Uterus (tissue), 4 donors: ENCODE data around the gene PSMD8. TPM values are rescaled to one million over a fixed set of nuclear protein-coding genes. Genes with fewer than 3 reads are reported as not detected.

Experiments used
- DNase-seq, 2 donors: peaks; one replicate each; pipeline ENCODE4 v3.0.0-alpha.2; 2019 to 2020
- H3K27ac ChIP-seq, 2 donors: fragments of 200-600 bp; sonication (generic); 1 replicate in 1 of 2; 2 replicates in 1 of 2; pipeline ENCODE4 v1.5.1; 2016 to 2018
- H3K27me3 ChIP-seq, 2 donors: fragments of 200-600 bp; sonication (generic); one replicate each; pipeline ENCODE4 v1.5.1; 2018 to 2019; ENCODE audit warnings: control low read depth in 1 of 2
- H3K36me3 ChIP-seq, 2 donors: fragments of 200-600 bp; sonication (generic); one replicate each; pipeline ENCODE4 v1.5.1; 2019; ENCODE audit warnings: control low read depth in 1 of 2
- H3K4me1 ChIP-seq, 2 donors: fragments of 200-600 bp; sonication (generic); one replicate each; pipeline ENCODE4 v1.5.1; 2018 to 2019; ENCODE audit warnings: control low read depth in 1 of 2
- H3K4me3 ChIP-seq, 2 donors: fragments of 200-600 bp; sonication (generic); 1 replicate in 1 of 2; 2 replicates in 1 of 2; pipeline ENCODE4 v1.5.1; 2018 to 2019; ENCODE audit warnings: mild to moderate bottlenecking in 1 of 2
- H3K9me3 ChIP-seq, 2 donors: fragments of 200-600 bp; sonication (generic); one replicate each; pipeline ENCODE4 v1.5.1; 2019; ENCODE audit warnings: control low read depth in 1 of 2
- CTCF ChIP-seq, 4 experiments: fragments of 200-600 bp in 2 of 4; fragments of 450-650 bp in 2 of 4; sonication (generic) in 2 of 4; IDR thresholded peaks; one replicate each; pipeline ENCODE4 v1.5.1; 2016 to 2019; ENCODE audit warnings: antibody characterized with exemption in 4 of 4, mild to moderate bottlenecking in 2 of 4, moderate library complexity in 1 of 4
- POLR2A ChIP-seq, 2 donors: fragments of 450-650 bp; IDR thresholded peaks; one replicate each; pipeline ENCODE4 v1.6.1; 2016; ENCODE audit warnings: antibody characterized with exemption in 2 of 2, mild to moderate bottlenecking in 1 of 2, moderate library complexity in 1 of 2
- intact Hi-C: fragments of 100-400 bp; cut with DNase I; formaldehyde crosslinking; loops from one replicate; pipeline ENCODE4 v1.15.1; 2023; ENCODE audit warnings: low total_unique reads
- total RNA-seq, 4 donors: library from RNA; depleted of rRNA in 3 of 4; stranded (reverse); fragments of >200 nt in 3 of 4; gene quantifications; one replicate each; pipeline versions ENCODE4 v1.1.0 to v1.2.4, GENCODE V29; 2014 to 2023
- donor health status: DM: yes; HTN: yes; CAD: no.

PSMD8 gene
- total RNA-seq, 4 donors from 2014 or later: 67.4 to 156 (median 128) TPM

- no peak for DNase-seq
- no peaks in the 10 kb centered on the region for H3K27me3 ChIP-seq
- H3K36me3 ChIP-seq: no peaks in the 10 kb centered on the region
These were observed 8.8 kb downstream of the PSMD8 start for GRCh38 chr19:38383184-38383583.

GRCh38 chr19:38383743-38384142, 9.4 kb downstream of the PSMD8 start:
- intact Hi-C loops: no loop called here
- no peak for DNase-seq
- H3K9me3 ChIP-seq: no peaks in the 10 kb centered on the region
- no peaks in the 10 kb centered on the region for H3K36me3 ChIP-seq
- no peak overlapping the region for H3K4me3 ChIP-seq
- TF ChIP-seq CTCF (IDR thresholded peaks at IDR 0.05) (no peak), POLR2A (IDR thresholded peaks at IDR 0.05) (no peak)
- no peak overlapping the region for H3K27ac ChIP-seq
- peaks cover 0 to 12% of the 10 kb centered on the region in 2 donors for H3K4me1 ChIP-seq
- no peaks in the 10 kb centered on the region for H3K27me3 ChIP-seq

More at GRCh38 chr19:38383184-38383583, 8.8 kb downstream of the PSMD8 start:
- no peak overlapping the region for H3K4me3 ChIP-seq
- TF ChIP-seq CTCF (IDR thresholded peaks at IDR 0.05): no peak
- no peak for TF ChIP-seq POLR2A (IDR thresholded peaks at IDR 0.05)
- no peaks in the 10 kb centered on the region for H3K9me3 ChIP-seq
- H3K4me1 ChIP-seq: peaks cover 0 to 10% of the 10 kb centered on the region in 2 donors
- intact Hi-C loops: no loop called here
- no peak overlapping the region for H3K27ac ChIP-seq

- H3K4me3 ChIP-seq: no peak overlapping the region
- intact Hi-C loops: no loop called here
- H3K27ac ChIP-seq: no peak overlapping the region
- no peak for DNase-seq
- H3K4me1 ChIP-seq: peaks cover 0 to 19% of the 10 kb centered on the region in 2 donors
- TF ChIP-seq CTCF (IDR thresholded peaks at IDR 0.05) (no peak), POLR2A (IDR thresholded peaks at IDR 0.05) (no peak)
- no peaks in the 10 kb centered on the region for H3K27me3 ChIP-seq
- H3K9me3 ChIP-seq: no peaks in the 10 kb centered on the region
- no peaks in the 10 kb centered on the region for H3K36me3 ChIP-seq
These were observed 10.0 kb downstream of the PSMD8 start for GRCh38 chr19:38384209-38385027.

- Histone ChIP-seq H3K36me3 (no peaks in the 10 kb centered on the region), H3K4me1 (peaks cover 0 to 19% of the 10 kb centered on the region in 2 donors), H3K27ac (no peak overlapping the region), H3K9me3 (no peaks in the 10 kb centered on the region), H3K4me3 (no peak overlapping the region), H3K27me3 (no peaks in the 10 kb centered on the region)
- no peak for DNase-seq
- intact Hi-C loops: no loop called here
- TF ChIP-seq POLR2A (IDR thresholded peaks at IDR 0.05) (no peak), CTCF (IDR thresholded peaks at IDR 0.05) (no peak)
These were observed 10.9 kb downstream of the PSMD8 start for GRCh38 chr19:38385057-38385803.

GRCh38 chr19:38385804-38386257, 11.5 kb downstream of the PSMD8 start:
- Histone ChIP-seq H3K27ac (no peak overlapping the region), H3K36me3 (no peaks in the 10 kb centered on the region), H3K4me1 (peaks cover 0 to 19% of the 10 kb centered on the region in 2 donors), H3K9me3 (no peaks in the 10 kb centered on the region), H3K27me3 (no peaks in the 10 kb centered on the region), H3K4me3 (no peak overlapping the region)
- intact Hi-C loops: no loop called here
- TF ChIP-seq POLR2A (IDR thresholded peaks at IDR 0.05) (no peak), CTCF (IDR thresholded peaks at IDR 0.05) (no peak)
- no peak for DNase-seq
